ENCODE data around the gene ARHGAP33. TPM values are rescaled to one million over a fixed set of nuclear protein-coding genes. Genes with fewer than 3 reads are reported as not detected.

ARHGAP33 gene
- polyA plus RNA-seq, 1 of the 3 experiments (the other 2 are of a cell fraction), result 7.8 TPM

GRCh38 chr19:35729021-35729420 is 46.3 kb upstream of the ARHGAP33 start:
- H3K27me3 ChIP-seq (ENCODE audit: insufficient read depth), result no peaks in the 10 kb centered on the region
- H3K4me2 ChIP-seq, result no peak overlapping the region
- no peaks in the 10 kb centered on the region for H3F3A ChIP-seq (replicated peaks; ENCODE audit: insufficient read depth)
- H3K36me3 ChIP-seq (replicated peaks in 1 of 2; ENCODE audit: control insufficient read depth in 1 of 2, insufficient read depth in 2 of 2, low read length in 1 of 2), result peaks cover 17 to 90% of the 10 kb centered on the region in 2 experiments
- H3K79me2 ChIP-seq (ENCODE audit: insufficient read depth), result no peaks in the 10 kb centered on the region
- ChIA-PET POLR2A (interaction anchor here (3.5 kb wide), 1 partner anchor 11 kb away, joined by 10 read pairs; no protein-coding TSS in a partner anchor), CTCF (no interaction called here)
- no peak overlapping the region for H3K4me3 ChIP-seq (ENCODE audit: low read depth in 2 of 2, low read length in 1 of 2)
- WGBS (ENCODE audit: low lambda C conversion rate), result 89% methylated on average over 17 of the region's 18 CpGs
- no peaks in the 10 kb centered on the region for H3K9me2 ChIP-seq
- H2AFZ ChIP-seq (ENCODE audit: low read depth), result no peak overlapping the region
- H3K27ac ChIP-seq (ENCODE audit: low read depth in 2 of 2, low read length in 1 of 2), result no peak overlapping the region
- TF ChIP-seq RAD21 (IDR thresholded peaks at IDR 0.05; ENCODE audit: low read length), result no peak
- TF ChIP-seq NFIC (IDR thresholded peaks at IDR 0.05; ENCODE audit: borderline replicate concordance), result no peak
- TF ChIP-seq FOXM1 (IDR thresholded peaks at IDR 0.05; ENCODE audit: low read depth), result no peak
- TF ChIP-seq GABPA (IDR thresholded peaks at IDR 0.05; ENCODE audit: low read depth), result no peak
- no peak for TF ChIP-seq RFX5 (IDR thresholded peaks at IDR 0.05; ENCODE audit: low read length)
- no peak for TF ChIP-seq SMC3 (IDR thresholded peaks at IDR 0.05; ENCODE audit: low read depth, low read length)
- TF ChIP-seq USF2 (IDR thresholded peaks at IDR 0.05; ENCODE audit: borderline replicate concordance, low read depth, low read length), result no peak
- no peak for TF ChIP-seq MXI1 (IDR thresholded peaks at IDR 0.05; ENCODE audit: low read depth, low read length)
- no peak for TF ChIP-seq IRF3 (IDR thresholded peaks at IDR 0.05; ENCODE audit: low read depth, low read length)
- TF ChIP-seq TCF12 (IDR thresholded peaks at IDR 0.05), result no peak
- H3K9me3 ChIP-seq, result no peaks in the 10 kb centered on the region
- no peak overlapping the region for H3K9ac ChIP-seq
- DNase-seq, result no peak
- no peaks in the 10 kb centered on the region for H4K20me1 ChIP-seq (ENCODE audit: insufficient read depth)
- no peaks in the 10 kb centered on the region for H3K4me1 ChIP-seq (ENCODE audit: control insufficient read depth in 1 of 2, insufficient read depth in 2 of 2, low read depth in 1 of 2, low read length in 1 of 2)

- Histone ChIP-seq H3K79me2 (ENCODE audit: insufficient read depth) (no peaks in the 10 kb centered on the region), H4K20me1 (ENCODE audit: insufficient read depth) (no peaks in the 10 kb centered on the region), H3K9me3 (no peaks in the 10 kb centered on the region), H3K27me3 (ENCODE audit: insufficient read depth) (no peaks in the 10 kb centered on the region), H3K36me3 (replicated peaks in 1 of 2; ENCODE audit: control insufficient read depth in 1 of 2, insufficient read depth in 2 of 2, low read length in 1 of 2) (peaks cover 14 to 87% of the 10 kb centered on the region in 2 experiments), H3K9me2 (no peaks in the 10 kb centered on the region), H2AFZ (ENCODE audit: low read depth) (no peak overlapping the region), H3K4me1 (ENCODE audit: control insufficient read depth in 1 of 2, insufficient read depth in 2 of 2, low read depth in 1 of 2, low read length in 1 of 2) (no peaks in the 10 kb centered on the region), H3F3A (replicated peaks; ENCODE audit: insufficient read depth) (no peaks in the 10 kb centered on the region), H3K4me3 (ENCODE audit: low read depth in 2 of 2, low read length in 1 of 2) (no peak overlapping the region), H3K27ac (ENCODE audit: low read depth in 2 of 2, low read length in 1 of 2) (no peak overlapping the region), H3K4me2 (no peak overlapping the region), H3K9ac (no peak overlapping the region)
- CTCF ChIA-PET, result no interaction called here
- POLR2A ChIA-PET, result interaction anchor here (1.6 kb wide), 1 partner anchor 11 kb away, joined by 7 read pairs; no protein-coding TSS in a partner anchor
- WGBS (ENCODE audit: low lambda C conversion rate), result 94% methylated on average over 5 of the region's 11 CpGs
- TF ChIP-seq YY1 (IDR thresholded peaks at IDR 0.05; ENCODE audit: low read depth) (no peak), TCF12 (IDR thresholded peaks at IDR 0.05) (no peak), ELF1 (IDR thresholded peaks at IDR 0.05) (no peak), MXI1 (IDR thresholded peaks at IDR 0.05; ENCODE audit: low read depth, low read length) (no peak), POLR2AphosphoS5 (IDR thresholded peaks at IDR 0.05; ENCODE audit: low read depth, low read length) (no peak)
- TF ChIP-seq, protein P1, sequence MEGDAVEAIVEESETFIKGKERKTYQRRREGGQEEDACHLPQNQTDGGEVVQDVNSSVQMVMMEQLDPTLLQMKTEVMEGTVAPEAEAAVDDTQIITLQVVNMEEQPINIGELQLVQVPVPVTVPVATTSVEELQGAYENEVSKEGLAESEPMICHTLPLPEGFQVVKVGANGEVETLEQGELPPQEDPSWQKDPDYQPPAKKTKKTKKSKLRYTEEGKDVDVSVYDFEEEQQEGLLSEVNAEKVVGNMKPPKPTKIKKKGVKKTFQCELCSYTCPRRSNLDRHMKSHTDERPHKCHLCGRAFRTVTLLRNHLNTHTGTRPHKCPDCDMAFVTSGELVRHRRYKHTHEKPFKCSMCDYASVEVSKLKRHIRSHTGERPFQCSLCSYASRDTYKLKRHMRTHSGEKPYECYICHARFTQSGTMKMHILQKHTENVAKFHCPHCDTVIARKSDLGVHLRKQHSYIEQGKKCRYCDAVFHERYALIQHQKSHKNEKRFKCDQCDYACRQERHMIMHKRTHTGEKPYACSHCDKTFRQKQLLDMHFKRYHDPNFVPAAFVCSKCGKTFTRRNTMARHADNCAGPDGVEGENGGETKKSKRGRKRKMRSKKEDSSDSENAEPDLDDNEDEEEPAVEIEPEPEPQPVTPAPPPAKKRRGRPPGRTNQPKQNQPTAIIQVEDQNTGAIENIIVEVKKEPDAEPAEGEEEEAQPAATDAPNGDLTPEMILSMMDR (IDR thresholded peaks at IDR 0.05), result no peak
- no peak for DNase-seq
Measured at GRCh38 chr19:35729763-35730162, 45.6 kb upstream of the ARHGAP33 start.
